Measurements from ENCODE around the gene ZCCHC14.

DNA sequence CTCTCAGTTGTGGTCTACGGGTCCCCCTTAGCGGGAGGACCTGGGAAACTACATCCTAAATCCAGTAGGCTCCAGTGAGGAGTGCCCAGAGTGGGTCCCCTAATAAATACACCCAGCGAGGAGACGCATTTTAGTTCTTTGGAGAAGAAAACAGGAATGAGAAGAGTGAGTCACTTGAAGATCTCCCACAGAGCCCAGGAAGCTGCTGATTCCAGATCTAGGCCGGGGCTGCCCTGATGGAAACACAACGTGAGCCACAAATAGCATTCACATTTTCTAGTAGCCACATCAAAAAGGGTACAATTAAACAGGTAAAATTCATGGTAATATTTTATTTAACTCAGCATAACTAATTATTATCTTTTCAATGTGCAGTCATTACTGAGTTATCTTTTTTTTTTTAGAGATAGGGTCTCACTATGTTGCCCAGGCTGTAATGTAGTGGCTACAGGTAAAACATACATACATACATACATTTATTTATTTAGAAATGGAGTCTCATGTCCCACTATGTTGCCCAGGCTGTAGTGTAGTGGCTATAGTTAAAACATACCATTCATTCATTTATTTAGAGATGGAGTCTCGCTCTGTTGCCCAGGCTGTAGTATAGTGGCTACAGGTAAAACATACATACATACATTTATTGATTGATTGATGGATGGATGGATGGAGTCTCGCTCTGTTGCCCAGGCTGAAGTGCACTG, 130.8 kb downstream of the ZCCHC14 start:
- TF ChIP-seq EZH2 (IDR thresholded peaks at IDR 0.05; ENCODE audit: low read length) (no peak), CTCF (optimal IDR thresholded peaks at IDR 0.05 in 1 of 3, IDR thresholded peaks at IDR 0.05 in 1 of 3, conservative IDR thresholded peaks at IDR 0.05 in 1 of 3; ENCODE audit: extremely low read depth in 1 of 3, insufficient read depth in 2 of 3, low read length in 3 of 3) (no peak)

Measured in keratinocyte (primary cell).